Natural killer cell treated with Interleukin-12 subunit alpha and Interleukin-12 subunit beta and Interleukin-15 and Interleukin-18, amount 100 ng/mL, for 72 hours (primary cell): ENCODE results near the gene FHIT. TPM values are rescaled to one million over a fixed set of nuclear protein-coding genes. Genes with fewer than 3 reads are reported as not detected.
"Not testable (repeated sequence)": the region's sequence is repeated elsewhere in the genome, so short reads cannot be mapped to it uniquely, and the experiment has no call there.

Source experiments
- ATAC-seq, 2 donors: fragments of 150-1000 bp; cut with Tn5 transposase in 1 of 2; sonication (Bioruptor Pico), chemical (Tn5 transposase) in 1 of 2; 2 replicates each; pipeline ENCODE4 v1.10.0; 2021
- DNase-seq: peaks from one replicate; pipeline ENCODE4 v3.0.0; 2022; ENCODE audit warnings: low spot score
- H3K27ac Mint-ChIP-seq, 2 donors: 1 replicate in 1 of 2; 2 replicates in 1 of 2; pipeline ENCODE4 v1.8.0; 2022; ENCODE audit warnings: mixed read lengths in 2 of 2, mild to moderate bottlenecking in 1 of 2, moderate library complexity in 1 of 2
- H3K27me3 Mint-ChIP-seq, 2 donors: 1 replicate in 1 of 2; 2 replicates in 1 of 2; pipeline ENCODE4 v1.8.0; 2022; ENCODE audit warnings: mixed read lengths in 2 of 2
- H3K36me3 Mint-ChIP-seq: one replicate; pipeline ENCODE4 v1.8.0; 2022; ENCODE audit warnings: mixed read lengths
- H3K4me1 Mint-ChIP-seq, 2 donors: 1 replicate in 1 of 2; 2 replicates in 1 of 2; pipeline ENCODE4 v1.8.0; 2022; ENCODE audit warnings: low read depth in 2 of 2, mixed read lengths in 2 of 2, mild to moderate bottlenecking in 1 of 2
- H3K4me3 Mint-ChIP-seq: one replicate; pipeline ENCODE4 v1.8.0; 2022; ENCODE audit warnings: mixed read lengths
- H3K9me3 Mint-ChIP-seq: 2 replicates; pipeline ENCODE4 v1.8.0; 2022; ENCODE audit warnings: mixed read lengths
- total RNA-seq, 2 donors: library from RNA; stranded (reverse); gene quantifications; one replicate each; pipeline ENCODE4 v1.2.3, GENCODE V29; 2022

Gene FHIT
- total RNA-seq, 2 donors from 2014 or later: 2.4 to 3.0 TPM

DNA sequence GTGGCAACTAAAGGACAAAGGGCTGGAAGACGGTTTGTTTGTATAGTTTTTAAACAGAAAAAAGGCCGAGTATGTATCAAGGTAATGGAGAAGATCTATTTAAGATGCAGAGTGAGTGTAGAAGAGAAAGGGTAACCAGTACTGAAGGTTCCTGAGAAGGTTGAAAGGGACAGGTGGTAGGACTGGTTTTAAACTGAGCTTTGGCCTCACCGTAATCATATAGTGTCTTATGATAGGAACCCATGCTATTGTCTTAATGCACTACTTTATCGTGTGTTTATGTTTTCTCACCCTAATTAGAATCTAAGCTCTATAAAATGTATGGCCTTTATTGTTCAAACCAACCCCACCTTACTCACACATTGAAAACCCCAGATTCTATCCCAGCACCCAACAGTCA, 32.7 kb downstream of the FHIT start:
- Mint-ChIP-seq H3K27ac (no peak overlapping the region), H3K27me3 (no peaks in the 10 kb centered on the region), H3K9me3 (peaks cover 4% of the 10 kb centered on the region), H3K36me3 (peaks cover 6% of the 10 kb centered on the region), H3K4me1 (no peaks in the 10 kb centered on the region), H3K4me3 (no peak overlapping the region)
- ATAC-seq (no peak), DNase-seq (no peak)

DNA sequence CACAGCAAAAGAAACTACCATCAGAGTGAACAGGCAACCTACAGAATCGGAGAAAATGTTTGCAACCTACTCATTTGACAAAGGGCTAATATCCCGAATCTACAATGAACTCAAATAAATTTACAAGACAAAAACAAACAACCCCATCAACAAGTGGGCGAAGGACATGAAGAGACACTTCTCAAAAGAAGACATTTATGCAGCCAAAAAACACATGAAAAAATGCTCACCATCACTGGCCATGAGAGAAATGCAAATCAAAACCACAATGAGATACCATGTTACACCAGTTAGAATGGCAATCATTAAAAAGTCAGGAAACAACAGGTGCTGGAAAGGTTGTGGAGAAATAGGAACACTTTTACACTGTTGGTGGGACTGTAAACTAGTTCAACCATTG, 35.1 kb downstream of the FHIT start:
- not testable (repeated sequence) for H3K27me3 Mint-ChIP-seq, H3K9me3 Mint-ChIP-seq, H3K27ac Mint-ChIP-seq, ATAC-seq, H3K4me3 Mint-ChIP-seq, DNase-seq, H3K4me1 Mint-ChIP-seq
- H3K36me3 Mint-ChIP-seq: peaks cover 13% of the 10 kb centered on the region

DNA sequence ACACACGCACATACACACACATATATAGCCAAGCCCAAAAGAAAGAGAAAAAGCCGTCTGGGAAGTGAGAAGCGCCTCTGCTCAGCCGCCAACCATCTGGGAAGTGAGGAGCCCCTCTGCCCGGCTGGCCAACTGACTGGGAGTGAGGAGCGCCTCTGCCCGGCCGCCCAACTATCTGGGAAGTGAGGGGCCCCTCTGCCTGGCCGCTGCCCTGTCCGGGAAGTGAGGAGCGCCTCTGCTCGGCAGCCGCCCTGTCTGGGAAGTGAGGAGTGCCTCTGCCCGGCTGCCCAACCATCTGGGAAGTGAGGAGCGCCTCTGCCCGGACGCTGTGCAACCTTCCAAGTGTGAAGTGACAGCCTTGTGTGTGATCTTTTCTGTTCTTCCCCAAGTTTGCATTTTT, 49.2 kb downstream of the FHIT start:
- no peak overlapping the region for H3K27ac Mint-ChIP-seq
- no peaks in the 10 kb centered on the region for H3K36me3 Mint-ChIP-seq
- peaks cover 0 to 9% of the 10 kb centered on the region in 2 donors for H3K4me1 Mint-ChIP-seq
- no peak overlapping the region for H3K4me3 Mint-ChIP-seq
- ATAC-seq: no peak
- H3K27me3 Mint-ChIP-seq: no peaks in the 10 kb centered on the region
- no peaks in the 10 kb centered on the region for H3K9me3 Mint-ChIP-seq
- DNase-seq: no peak

DNA sequence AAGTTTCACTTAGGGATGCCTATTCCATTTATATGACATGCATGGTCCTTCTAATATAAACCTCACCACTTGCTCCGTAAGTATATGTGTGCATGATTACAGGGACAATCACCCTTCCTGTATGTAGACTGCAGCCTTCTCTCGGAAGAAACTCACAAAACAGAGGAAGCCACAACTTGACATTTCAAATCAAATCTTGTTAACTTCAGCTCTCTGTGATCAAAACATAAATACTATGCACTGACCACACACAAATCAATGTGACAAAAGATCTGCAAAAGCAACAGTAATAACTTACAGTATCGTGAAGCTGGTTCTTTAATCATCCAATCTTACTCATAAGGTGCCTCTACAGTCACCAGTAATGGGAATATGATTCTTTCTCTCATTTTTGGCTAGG, 50.2 kb downstream of the FHIT start:
- H3K4me1 Mint-ChIP-seq: peaks cover 0 to 9% of the 10 kb centered on the region in 2 donors
- H3K36me3 Mint-ChIP-seq: no peaks in the 10 kb centered on the region
- H3K27me3 Mint-ChIP-seq: no peaks in the 10 kb centered on the region
- no peak overlapping the region for H3K4me3 Mint-ChIP-seq
- no peak for ATAC-seq
- DNase-seq: no peak
- no peaks in the 10 kb centered on the region for H3K9me3 Mint-ChIP-seq
- H3K27ac Mint-ChIP-seq: no peak overlapping the region

DNA sequence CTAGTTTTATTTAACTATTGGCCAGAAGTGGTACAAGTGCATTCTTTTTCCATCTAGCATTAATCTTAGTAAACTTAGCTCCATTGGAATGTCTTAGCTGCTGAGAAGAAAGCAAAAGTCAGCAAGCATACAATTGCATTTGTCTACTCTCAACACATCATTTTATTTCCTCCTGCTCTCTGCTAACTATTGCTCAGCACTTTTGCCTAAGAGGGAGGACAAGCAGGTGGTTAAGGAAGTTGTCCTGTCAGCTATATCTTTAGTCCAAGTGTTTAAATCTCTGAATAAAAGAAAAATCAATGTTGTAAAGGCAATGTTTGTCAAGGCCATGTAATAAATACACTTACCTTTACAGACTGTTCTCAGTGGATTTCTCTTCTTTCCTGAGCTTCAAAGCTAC, 51.0 kb downstream of the FHIT start:
- ATAC-seq (no peak), DNase-seq (no peak)
- Mint-ChIP-seq H3K36me3 (no peaks in the 10 kb centered on the region), H3K4me1 (peaks cover 0 to 9% of the 10 kb centered on the region in 2 donors), H3K27ac (no peak overlapping the region), H3K9me3 (no peaks in the 10 kb centered on the region), H3K4me3 (no peak overlapping the region), H3K27me3 (no peaks in the 10 kb centered on the region)

DNA sequence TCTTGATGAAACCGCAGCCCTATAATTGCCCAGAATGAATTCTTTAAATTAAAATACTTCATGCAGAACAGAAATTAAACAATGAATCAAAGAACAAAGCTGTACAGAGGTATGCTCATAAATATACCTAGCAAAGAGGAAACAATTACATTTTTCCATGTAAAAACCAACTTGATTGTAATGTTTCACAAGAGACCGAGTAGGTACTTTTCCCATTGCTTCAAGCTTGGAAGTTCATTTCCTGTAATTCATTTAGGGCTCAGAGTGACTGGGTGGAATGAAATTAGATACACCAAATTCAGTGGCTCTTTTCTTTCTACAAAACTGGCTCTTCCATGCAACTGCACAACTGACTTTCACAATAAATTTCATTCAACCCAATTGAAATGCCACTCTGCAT, 51.4 kb downstream of the FHIT start:
- Mint-ChIP-seq H3K4me3 (no peak overlapping the region), H3K27me3 (no peaks in the 10 kb centered on the region), H3K36me3 (no peaks in the 10 kb centered on the region), H3K9me3 (no peaks in the 10 kb centered on the region), H3K4me1 (peaks cover 0 to 9% of the 10 kb centered on the region in 2 donors), H3K27ac (no peak overlapping the region)
- DNase-seq (no peak), ATAC-seq (no peak)

DNA sequence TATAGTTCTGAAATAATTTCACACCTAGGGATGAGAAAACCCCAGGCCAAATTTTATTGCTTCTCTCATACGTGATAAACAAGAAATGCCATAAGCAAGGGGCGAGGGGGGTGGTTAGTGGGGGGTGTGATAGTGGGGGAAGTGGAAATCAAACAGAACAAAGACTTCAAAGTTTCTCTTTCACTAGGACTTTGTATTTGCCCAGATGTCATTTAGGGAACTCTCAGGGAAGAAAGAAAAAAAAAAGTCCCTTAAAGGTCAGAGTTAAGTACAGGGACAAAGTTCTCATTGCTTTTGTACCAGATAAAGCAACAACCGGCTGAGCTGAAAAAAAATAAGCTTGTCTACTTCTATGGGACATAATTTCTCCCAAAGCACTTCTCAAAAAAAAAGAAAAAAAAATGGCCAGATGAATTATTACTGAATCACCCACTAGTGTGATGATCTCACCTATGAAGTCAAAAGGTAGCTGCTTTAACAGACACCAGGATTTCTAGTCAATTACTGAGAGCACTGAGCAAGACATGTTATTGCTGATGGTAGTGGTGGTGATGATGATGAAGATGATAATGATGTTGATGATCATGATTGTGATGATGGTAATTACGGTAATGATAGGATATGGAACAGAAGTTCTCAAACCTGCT, 56.2 kb downstream of the FHIT start:
- ATAC-seq (no peak), DNase-seq (no peak)
- Mint-ChIP-seq H3K9me3 (no peaks in the 10 kb centered on the region), H3K27me3 (no peaks in the 10 kb centered on the region), H3K36me3 (no peaks in the 10 kb centered on the region), H3K4me1 (no peaks in the 10 kb centered on the region), H3K4me3 (no peak overlapping the region), H3K27ac (no peak overlapping the region)

DNA sequence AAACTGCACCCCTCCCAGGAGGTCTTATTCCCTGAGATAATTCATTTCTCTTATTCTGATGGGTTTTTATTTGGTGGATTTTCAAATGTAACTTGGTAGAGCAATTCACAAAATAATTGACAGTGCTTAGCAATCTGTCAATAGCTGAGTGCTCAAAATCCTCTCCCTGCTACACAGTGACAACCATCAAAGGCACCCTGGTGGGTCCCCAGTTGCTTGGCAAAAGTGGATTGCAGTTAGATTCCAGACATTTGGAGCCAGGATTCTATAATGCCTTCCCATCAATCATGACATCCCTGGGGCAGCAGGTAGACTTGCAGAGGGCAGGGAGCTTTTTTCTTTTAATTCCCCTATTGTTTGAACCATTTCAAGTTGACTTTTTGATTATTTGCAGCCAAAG, 59.0 kb downstream of the FHIT start:
- DNase-seq (no peak), ATAC-seq (no peak)
- peaks cover 4% of the 10 kb centered on the region for H3K9me3 Mint-ChIP-seq
- no peaks in the 10 kb centered on the region for H3K4me1 Mint-ChIP-seq
- no peak overlapping the region for H3K27ac Mint-ChIP-seq
- H3K4me3 Mint-ChIP-seq: no peak overlapping the region
- H3K27me3 Mint-ChIP-seq: no peaks in the 10 kb centered on the region
- H3K36me3 Mint-ChIP-seq: peaks cover 6% of the 10 kb centered on the region

DNA sequence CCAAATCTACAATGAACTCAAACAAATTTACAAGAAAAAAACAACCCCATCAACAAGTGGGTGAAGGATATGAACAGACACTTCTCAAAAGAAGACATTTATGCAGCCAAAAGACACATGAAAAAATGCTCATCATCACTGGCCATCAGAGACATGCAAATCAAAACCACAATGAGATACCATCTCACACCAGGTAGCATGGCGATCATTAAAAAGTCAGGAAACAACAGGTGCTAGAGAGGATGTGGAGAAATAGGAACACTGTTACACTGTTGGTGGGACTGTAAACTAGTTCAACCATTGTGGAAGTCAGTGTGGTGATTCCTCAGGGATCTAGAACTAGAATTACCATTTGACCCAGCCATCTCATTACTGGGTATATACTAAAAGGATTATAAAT, 61.0 kb downstream of the FHIT start:
- DNase-seq, H3K4me3 Mint-ChIP-seq, H3K27me3 Mint-ChIP-seq, H3K27ac Mint-ChIP-seq, ATAC-seq, H3K4me1 Mint-ChIP-seq, H3K9me3 Mint-ChIP-seq, H3K36me3 Mint-ChIP-seq: not testable (repeated sequence)

DNA sequence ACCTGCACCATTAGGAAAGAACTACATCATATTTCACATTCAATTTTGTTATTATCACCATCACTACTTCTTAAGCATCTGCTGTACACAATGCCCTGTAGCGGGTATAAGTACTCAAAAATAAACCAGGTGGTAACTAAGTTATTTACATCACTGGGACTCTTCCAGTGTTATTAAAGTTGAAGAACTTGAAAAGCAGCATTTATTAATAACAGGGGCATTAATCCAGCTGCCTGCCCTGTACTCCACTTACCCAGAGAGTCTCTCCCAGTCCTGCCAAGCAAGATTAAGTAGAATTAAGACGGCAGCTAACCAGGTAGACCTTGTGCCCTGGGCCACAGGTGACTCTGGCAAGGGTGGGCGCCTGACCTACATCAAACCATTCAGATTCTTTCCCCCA, 65.2 kb downstream of the FHIT start:
- H3K4me3 Mint-ChIP-seq: no peak overlapping the region
- H3K9me3 Mint-ChIP-seq: peaks cover 4% of the 10 kb centered on the region
- DNase-seq: no peak
- H3K4me1 Mint-ChIP-seq: peaks cover 0 to 20% of the 10 kb centered on the region in 2 donors
- H3K36me3 Mint-ChIP-seq: peaks cover 6% of the 10 kb centered on the region
- H3K27me3 Mint-ChIP-seq: no peaks in the 10 kb centered on the region
- H3K27ac Mint-ChIP-seq: no peak overlapping the region
- no peak for ATAC-seq

DNA sequence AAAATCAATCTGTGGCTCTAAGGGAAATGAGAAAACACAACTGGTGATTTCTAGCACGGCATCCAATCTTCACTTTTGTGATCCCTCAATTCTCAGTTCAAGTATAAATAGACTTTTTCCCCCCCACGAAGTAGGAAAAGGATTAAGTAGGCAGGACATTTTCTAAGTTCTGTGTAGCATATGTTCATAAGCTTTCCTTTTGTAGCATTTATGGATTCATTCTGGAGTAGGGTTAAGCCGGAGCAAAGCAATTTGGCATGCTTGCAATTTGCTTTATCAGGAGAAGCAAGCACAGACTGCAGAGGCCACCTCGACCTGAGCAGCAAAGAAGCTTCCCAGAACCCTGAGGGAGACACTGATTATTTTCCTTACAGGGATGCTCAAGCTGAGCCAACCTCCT, 66.3 kb downstream of the FHIT start:
- DNase-seq (no peak), ATAC-seq (no peak)
- Mint-ChIP-seq H3K27ac (no peak overlapping the region), H3K36me3 (peaks cover 6% of the 10 kb centered on the region), H3K4me3 (no peak overlapping the region), H3K4me1 (peaks cover 0 to 21% of the 10 kb centered on the region in 2 donors), H3K27me3 (no peaks in the 10 kb centered on the region), H3K9me3 (peaks cover 4% of the 10 kb centered on the region)

DNA sequence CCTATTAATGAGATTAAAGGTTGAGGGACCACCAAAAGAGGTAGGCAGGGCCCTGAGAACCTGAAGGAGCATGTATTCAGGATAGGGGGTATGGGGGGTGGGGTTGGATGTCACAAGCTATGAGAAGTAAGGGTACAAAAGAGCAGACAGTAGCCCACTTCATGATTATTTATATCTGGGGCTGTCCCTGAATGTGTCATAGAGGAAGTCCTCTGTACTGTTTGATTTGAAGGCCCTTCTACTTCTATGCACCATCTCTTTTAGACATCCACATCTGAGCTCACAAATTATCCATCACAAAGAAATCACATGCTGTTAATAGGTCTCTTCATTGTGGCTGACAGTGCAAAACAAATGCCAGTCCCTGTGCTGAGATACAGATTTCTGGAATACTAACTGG, 68.6 kb downstream of the FHIT start:
- Mint-ChIP-seq H3K27me3 (no peaks in the 10 kb centered on the region), H3K9me3 (peaks cover under 1% of the 10 kb centered on the region), H3K4me3 (no peak overlapping the region), H3K27ac (no peak overlapping the region), H3K4me1 (peaks cover 0 to 31% of the 10 kb centered on the region in 2 donors), H3K36me3 (peaks cover 2% of the 10 kb centered on the region)
- ATAC-seq (peak in 1 of 2 donors; percentile 50), DNase-seq (no peak)

DNA sequence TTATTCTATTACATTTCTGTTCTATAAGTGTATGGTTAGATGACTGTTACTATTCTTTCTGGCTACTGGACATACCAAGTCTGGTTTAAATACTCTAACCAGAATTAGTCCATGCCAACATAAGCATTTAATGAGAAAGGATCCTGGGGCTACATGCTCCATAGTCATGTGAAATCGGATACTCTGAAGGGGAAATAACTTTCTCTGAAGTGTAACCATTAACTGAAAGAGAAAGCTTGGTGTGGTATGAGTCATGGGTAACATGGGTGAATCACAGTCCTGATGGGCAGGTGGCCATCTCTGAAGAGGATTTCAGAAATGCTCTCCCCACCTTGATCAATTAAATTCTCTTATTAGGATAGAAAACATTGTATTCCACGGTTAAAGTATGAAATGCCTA, 69.4 kb downstream of the FHIT start:
- peak in 1 of 2 donors; percentile 77 for ATAC-seq
- Mint-ChIP-seq H3K9me3 (no peaks in the 10 kb centered on the region), H3K4me3 (no peak overlapping the region), H3K27ac (no peak overlapping the region), H3K27me3 (no peaks in the 10 kb centered on the region), H3K4me1 (peaks cover 0 to 29% of the 10 kb centered on the region in 2 donors), H3K36me3 (no peaks in the 10 kb centered on the region)
- no peak for DNase-seq

DNA sequence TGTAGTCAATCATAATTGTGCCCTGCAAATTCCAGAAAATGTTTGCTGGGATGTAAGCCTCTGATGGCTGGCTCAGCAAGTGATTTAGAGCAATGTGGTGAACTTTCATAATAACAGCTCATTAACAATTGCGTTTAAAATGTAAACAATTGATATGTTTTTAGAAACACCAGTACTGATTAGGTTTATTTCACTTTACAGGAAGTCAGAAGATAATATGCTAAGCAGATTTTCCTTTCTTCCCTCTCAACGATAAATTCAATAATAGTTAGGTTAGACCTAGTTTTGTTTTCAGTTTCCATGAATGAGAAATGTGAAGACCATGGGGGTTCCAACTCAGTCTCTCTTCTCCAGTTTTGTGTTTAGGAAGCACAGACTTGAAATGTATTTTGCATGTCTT, 71.0 kb downstream of the FHIT start:
- no peak overlapping the region for H3K4me3 Mint-ChIP-seq
- ATAC-seq: no peak
- H3K4me1 Mint-ChIP-seq: peaks cover 0 to 26% of the 10 kb centered on the region in 2 donors
- no peaks in the 10 kb centered on the region for H3K27me3 Mint-ChIP-seq
- no peaks in the 10 kb centered on the region for H3K36me3 Mint-ChIP-seq
- no peaks in the 10 kb centered on the region for H3K9me3 Mint-ChIP-seq
- no peak overlapping the region for H3K27ac Mint-ChIP-seq
- no peak for DNase-seq

DNA sequence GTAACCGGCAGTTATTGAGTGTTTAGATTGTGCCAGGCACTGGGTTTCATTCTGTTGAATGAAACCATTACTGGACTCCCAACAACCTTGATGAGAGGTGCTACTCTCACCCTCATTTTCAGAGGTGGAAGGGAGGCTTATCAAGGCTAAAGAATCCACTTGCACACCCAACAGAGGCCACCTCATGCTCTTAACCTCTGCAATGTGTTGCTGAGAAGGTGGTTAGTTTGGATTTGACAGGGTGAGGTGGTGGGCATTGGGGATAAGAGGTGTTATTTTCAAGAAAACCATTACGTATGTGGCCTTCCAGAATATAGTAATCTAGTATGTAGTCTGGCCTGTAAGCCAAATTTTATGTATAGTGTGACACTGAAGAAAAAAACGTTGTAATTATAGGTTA, 73.1 kb downstream of the FHIT start:
- Mint-ChIP-seq H3K27me3 (no peaks in the 10 kb centered on the region), H3K4me3 (no peak overlapping the region), H3K9me3 (no peaks in the 10 kb centered on the region), H3K4me1 (peaks cover 0 to 24% of the 10 kb centered on the region in 2 donors), H3K36me3 (no peaks in the 10 kb centered on the region), H3K27ac (no peak overlapping the region)
- ATAC-seq: peak in 1 of 2 donors; percentile 52
- DNase-seq: no peak
